Measurements from ENCODE around the gene GLB1L.

GRCh38 chr2:219207134-219207883, 37.9 kb downstream of the GLB1L start:
- TF ChIP-seq CTCF (IDR thresholded peaks at IDR 0.05; ENCODE audit: poor library complexity), result no peak
- TF ChIP-seq EZH2 (IDR thresholded peaks at IDR 0.05; ENCODE audit: borderline replicate concordance), result no peak

Data from hepatocyte (in vitro differentiated cells).